RPMI8226 (cell line): ENCODE measurements around the gene OVOL2.
"Not testable (repeated sequence)": the region's sequence is repeated elsewhere in the genome, so short reads cannot be mapped to it uniquely, and the experiment has no call there.

Experiments
- DNase-seq: peaks from one replicate; pipeline ENCODE4 v3.0.0-alpha.2; 2015

The OVOL2 gene

DNA sequence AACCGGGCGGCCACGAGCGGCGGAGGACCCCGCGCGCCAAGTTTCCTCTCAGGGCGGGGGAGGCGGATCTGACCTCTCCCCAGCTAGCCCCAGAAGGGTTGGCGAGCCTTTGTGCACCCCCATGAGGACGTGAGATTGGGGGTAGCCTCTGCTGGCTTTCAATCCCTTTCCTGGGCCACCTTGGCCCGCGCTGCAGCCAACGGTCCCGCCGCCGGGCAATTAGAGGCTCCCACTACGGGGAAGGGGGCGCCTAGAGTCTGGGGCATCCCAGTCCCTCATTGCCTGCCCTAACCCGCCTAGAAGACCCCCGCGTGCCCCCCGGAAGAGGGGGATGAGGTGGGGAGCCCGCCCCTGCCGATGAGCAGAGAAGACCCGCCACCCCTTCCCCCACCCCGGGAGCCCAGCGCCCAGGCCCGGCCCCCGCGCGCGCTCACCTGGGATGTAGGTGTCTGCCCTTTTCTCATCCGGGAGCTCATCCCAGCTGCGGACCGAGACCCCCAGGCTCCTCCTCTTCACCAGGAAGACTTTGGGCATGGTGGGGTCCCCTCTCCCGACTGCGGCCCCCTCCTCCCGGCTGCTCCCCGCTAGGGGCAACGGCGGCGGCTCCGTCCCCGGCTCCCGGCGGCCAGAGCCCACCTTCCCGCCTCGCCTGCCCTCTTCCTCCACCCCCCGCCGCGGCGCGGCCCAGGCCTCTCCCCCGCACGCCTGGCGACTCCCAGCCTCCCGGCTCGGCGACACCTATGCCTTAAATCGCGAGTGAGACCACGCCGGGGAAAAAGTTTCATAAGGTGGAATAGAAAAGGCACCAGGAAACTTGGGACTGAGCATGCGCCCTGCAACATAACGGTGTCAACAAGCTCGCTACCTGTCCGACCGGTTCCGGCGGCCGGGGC, at the start of gene OVOL2:
TSS of gene OVOL2 (minus strand) at position 816 of the 893 bp plus-strand sequence. CDS start at position 534, 282 bp downstream.
- peak; percentile 57 for DNase-seq

GRCh38 chr20:18103497-18103896, 45.8 kb upstream of the OVOL2 start:
- no peak for DNase-seq

- no peak for DNase-seq
These were observed 43.6 kb upstream of the OVOL2 start for GRCh38 chr20:18101125-18101810.

DNA sequence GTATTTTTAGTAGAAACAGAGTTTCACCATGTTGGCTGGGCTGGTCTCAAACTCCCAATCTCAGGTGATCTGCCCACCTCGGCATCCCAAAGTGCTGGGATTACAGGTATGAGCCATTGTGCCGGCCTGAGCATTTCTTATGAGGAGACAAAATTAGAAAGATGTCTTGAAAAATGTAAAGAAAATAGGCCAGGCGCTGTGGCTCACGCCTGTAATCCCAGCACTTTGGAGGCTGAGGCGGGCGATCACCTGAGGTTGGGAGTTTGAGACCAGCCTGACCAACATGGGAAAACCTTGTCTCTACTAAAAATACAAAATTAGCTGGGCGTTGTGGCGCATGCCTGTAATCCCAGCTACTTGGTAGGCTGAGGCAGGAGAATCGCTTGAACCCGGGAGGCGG, 42.9 kb upstream of the OVOL2 start:
- not testable (repeated sequence) for DNase-seq

GRCh38 chr20:18094191-18094590, 36.5 kb upstream of the OVOL2 start:
- DNase-seq: no peak

DNA sequence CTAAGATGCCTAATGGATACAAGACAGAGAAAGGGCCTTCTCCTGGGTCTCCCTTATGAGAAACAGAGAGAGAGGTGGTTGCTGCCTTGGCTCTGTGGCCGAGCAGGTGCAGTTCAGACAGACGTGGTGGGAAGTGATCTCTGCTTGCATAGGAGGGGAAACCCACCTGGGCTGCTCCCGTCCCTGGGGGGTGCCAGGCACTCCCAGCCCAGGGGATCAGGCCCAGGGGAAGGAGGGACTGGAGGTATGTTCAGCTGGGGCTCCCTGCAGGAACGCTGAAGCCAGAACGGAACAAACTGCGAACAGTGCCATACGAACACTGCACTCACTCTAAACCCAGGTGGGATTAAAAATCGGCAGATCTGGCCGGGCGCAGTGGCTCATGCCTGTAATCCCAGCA, 35.7 kb upstream of the OVOL2 start:
- DNase-seq: no peak

GRCh38 chr20:18092890-18093289, 35.2 kb upstream of the OVOL2 start:
- no peak for DNase-seq

- DNase-seq: no peak
These were observed 33.9 kb upstream of the OVOL2 start for GRCh38 chr20:18091623-18092022.

GRCh38 chr20:18090477-18090876, 32.8 kb upstream of the OVOL2 start:
- no peak for DNase-seq

- DNase-seq: no peak
These were observed 32.3 kb upstream of the OVOL2 start for GRCh38 chr20:18090044-18090443.

GRCh38 chr20:18088841-18089240, 31.1 kb upstream of the OVOL2 start:
- not testable (repeated sequence) for DNase-seq

- DNase-seq: not testable (repeated sequence)
These were observed 30.6 kb upstream of the OVOL2 start for GRCh38 chr20:18088298-18088697.

GRCh38 chr20:18087054-18087453, 29.3 kb upstream of the OVOL2 start:
- no peak for DNase-seq

DNA sequence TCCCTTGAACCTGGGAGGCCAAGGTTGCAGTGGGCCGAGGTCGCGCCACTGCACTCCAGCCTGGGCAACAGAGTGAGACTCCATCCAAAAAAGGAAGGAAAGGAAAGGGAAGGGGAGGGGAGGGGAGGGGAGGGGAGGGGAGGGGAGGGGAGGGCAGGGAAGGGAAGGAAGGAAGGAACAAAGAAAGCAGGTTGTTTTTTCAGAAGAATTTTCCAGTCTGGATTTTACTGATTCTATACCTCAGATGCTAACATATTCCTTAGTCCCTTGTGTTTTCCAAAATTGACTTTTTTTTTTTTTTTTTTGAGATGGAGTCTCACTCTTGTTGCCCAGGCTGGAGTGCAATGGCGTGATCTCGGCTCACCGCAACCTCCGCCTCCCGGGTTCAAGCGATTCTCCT, 23.1 kb upstream of the OVOL2 start:
- DNase-seq: not testable (repeated sequence)

DNA sequence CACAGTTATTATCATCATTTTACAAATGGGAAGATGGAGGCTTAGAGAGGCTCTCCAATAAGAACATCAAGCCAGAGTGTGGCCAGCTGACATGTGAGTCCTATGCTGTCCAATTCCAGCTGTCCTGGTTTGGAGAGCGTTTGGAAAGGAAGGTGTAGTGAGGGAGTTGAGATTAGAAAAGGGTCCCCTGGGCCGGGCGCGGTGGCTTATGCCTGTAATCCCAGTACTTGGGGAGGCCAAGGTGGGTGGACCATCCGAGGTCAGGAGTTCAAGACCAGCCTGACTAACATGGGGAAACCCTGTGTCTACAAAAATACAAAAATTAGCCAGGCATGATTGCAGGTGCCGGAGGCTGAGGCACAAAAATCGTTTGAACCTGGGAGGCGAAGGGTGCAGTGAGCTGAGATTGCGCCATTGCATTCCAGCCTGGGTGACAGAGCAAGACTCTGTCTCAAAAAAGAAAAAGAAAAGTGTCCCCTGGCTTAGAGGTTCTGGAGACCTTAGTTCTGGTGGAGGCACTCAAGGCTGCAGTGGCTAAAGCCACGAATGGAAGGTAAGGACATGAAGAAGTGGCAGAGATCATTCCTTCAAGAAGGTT, 22.1 kb upstream of the OVOL2 start:
- no peak for DNase-seq

DNA sequence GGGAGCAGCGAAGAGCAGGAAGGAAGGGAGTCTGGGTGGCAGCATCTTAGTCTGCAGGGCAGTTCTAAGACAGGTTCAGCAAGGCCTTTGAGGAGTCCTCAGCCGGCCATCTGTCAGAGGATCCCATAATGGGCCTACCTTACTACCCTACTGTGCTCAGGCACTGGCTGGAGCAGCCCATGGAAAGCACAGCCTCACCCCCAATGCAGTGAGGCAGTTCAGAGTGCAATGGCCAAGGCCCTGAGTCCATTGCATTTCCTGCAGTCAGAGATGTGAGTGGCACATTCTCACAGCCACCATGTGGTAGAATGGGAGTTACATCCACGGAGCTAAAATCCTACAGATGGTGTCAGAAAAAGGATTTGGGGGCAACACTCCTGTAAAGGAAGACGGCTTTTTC, 19.4 kb upstream of the OVOL2 start:
- DNase-seq: no peak

DNA sequence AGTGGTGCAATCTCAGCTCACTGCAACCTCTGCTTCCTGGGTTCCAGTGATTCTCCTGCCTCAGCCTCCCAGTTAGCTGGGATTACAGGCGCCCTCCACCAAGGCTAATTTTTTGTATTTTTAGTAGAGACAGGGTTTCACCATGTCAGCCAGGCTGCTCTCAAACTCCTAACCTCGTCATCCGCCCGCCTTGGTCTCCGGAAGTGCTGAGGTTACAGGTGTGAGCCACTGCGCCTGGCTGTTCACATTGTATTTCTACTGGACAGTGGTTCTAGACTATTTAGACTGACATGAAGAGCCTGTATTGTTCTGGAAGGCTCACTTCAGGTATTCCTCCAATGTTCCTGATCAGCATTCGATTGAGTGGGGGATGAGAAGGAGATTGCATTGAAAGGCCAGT, 14.8 kb upstream of the OVOL2 start:
- no peak for DNase-seq

DNA sequence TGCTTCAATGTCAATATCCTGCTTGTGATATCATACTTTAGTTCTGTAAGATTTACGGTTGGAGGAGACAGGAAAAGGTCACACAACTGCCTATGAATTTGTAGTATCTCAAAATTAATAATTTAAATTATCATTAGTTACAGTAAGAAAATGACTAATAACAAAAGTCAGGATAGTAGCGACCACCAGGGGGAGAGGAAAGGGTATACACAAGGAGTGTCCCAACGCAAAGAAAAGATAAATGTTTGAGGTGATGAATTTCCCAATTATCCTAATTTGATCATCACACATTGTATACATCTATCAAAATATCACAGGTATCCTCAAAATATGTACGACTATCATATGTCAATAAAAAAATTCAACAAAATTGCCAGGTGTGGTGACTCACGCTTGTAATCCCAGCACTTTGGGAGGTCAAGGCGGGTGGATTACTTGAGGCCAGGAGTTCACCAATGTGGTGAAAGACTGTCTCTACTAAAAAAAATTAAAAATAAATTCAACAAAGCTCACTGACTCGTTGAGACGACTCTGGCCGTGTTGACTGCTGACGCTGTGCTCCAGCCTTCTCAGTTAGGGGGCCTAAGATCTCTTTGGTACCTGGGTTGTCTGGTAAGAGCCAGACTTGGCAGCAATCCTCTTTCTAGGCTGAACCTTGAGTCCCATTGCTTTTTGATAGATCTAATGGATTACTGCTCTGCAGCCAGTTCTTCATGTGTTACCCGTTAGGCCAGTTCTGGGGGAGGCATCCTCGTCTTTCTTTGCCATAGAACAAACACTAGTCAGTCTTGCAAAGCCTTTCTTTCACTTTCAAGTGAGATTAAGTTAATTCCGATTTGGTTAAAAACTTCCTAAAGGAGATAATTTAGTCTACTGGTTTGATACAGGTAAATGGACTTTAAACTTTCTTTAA, 9.0 kb upstream of the OVOL2 start:
- no peak for DNase-seq

DNA sequence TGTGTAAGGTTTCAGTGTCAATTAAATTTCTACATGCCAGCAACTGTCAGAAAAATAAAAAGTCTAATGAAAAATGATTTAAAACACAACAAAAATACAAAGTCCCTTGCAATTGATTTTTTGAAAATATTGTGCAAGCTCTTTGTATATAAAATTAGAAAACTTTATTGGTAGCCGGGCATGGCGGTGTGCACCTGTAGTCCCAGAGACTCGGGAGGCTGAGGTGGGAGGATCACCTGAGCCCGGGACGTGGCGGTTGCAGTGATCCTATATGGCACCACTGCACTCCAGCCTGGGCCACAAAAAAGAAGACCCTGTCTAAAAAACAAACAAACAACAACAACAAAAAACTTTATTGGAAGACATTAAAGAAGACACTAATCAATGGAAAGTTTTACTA, 6.0 kb upstream of the OVOL2 start:
- DNase-seq: no peak

DNA sequence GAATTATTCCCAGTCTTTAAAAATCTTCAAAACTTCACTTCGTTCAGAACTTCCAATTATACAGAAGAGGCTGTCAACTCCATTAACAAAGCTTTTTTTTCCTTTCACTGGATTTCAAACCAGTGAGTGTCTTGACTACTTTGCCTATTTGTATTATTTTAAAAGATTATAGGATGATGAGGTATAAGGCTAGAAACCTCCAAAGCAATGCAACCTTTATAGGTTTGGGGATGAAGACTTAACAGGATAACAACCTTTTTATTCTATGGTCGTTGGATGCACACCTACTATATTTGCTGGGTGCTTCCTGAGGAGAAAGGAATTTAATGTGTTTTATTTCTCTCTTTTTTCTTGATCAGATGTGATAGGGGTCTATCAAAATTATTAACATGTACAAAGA, 1.9 kb upstream of the OVOL2 start:
- DNase-seq: no peak

GRCh38 chr20:18058661-18059467, 1.1 kb upstream of the OVOL2 start:
- DNase-seq: peak; percentile 25

- no peak for DNase-seq
These were observed 256 bp upstream of the OVOL2 start for GRCh38 chr20:18057994-18058349.
